HepG2 (cell line): ENCODE data around the gene ZFHX3. TPM values are rescaled to one million over a fixed set of nuclear protein-coding genes. Genes with fewer than 3 reads are reported as not detected.

Experiments used
- ATAC-seq: fragments of 200-7000 bp; cut with Tn5 transposase; 3 replicates; pipeline ENCODE4 v1.9.1; 2020; ENCODE audit warnings: mild to moderate bottlenecking, moderate library complexity
- BruUV-seq: library from RNA; stranded (reverse); fragments of 400-500 nt; replicated peaks from 2 replicates; lab custom pipeline; 2021; lab: Mats Ljungman, UMichigan
- CTCF ChIA-PET: fragments of 300-600 bp; formaldehyde crosslinking; extraction: SDS; loops from one replicate; lab custom pipeline; 2021; ENCODE audit warnings: low total read pairs, inconsistent platforms, low intra/inter-chr PET ratio; lab: Yijun Ruan, JAX
- POLR2A ChIA-PET: fragments of 350-600 bp; sonication (Branson Sonifier 250); formaldehyde crosslinking; loops from one replicate; lab custom pipeline; 2020; ENCODE audit warnings: antibody characterized with exemption, inconsistent platforms; lab: Yijun Ruan, JAX
- DNase-seq: peaks from one replicate; pipeline ENCODE4 v3.0.0-alpha.2; 2015; ENCODE audit warnings: low spot score
- FAIRE-seq: peaks from 3 replicates; lab custom pipeline; 2011; peaks lifted over from hg19 to GRCh38; lab: Jason Lieb, UNC
- H2AFZ ChIP-seq: one replicate; pipeline ENCODE4 v1.6.1; 2011; ENCODE audit warnings: low read length, inconsistent platforms
- H3K27ac ChIP-seq: fragments of 300-600 bp; 3 replicates; pipeline ENCODE4 v1.8.0; 2011; ENCODE audit warnings: mixed run types, mild to moderate bottlenecking, mixed read lengths, low read length, inconsistent platforms; ENCODE audit not compliant: insufficient read depth; ENCODE audit errors: extremely low read length
- H3K27me3 ChIP-seq, 2 experiments: fragments of 200-600 bp in 1 of 2; 2 replicates in 1 of 2; 3 replicates in 1 of 2; pipeline versions ENCODE4 v1.6.0 to v1.8.0; 2011; ENCODE audit warnings: low read length in 2 of 2, mild to moderate bottlenecking in 2 of 2, moderate library complexity in 2 of 2, inconsistent platforms in 1 of 2; ENCODE audit not compliant: insufficient read depth in 2 of 2, control insufficient read depth in 1 of 2
- H3K36me3 ChIP-seq, 2 experiments: fragments of 200-600 bp in 1 of 2; replicated peaks in 1 of 2; 2 replicates in 1 of 2; 3 replicates in 1 of 2; pipeline versions ENCODE4 v1.5.1 to v1.8.0; 2011; ENCODE audit warnings: low read length in 2 of 2, inconsistent platforms in 1 of 2; ENCODE audit not compliant: insufficient read depth in 2 of 2, control insufficient read depth in 1 of 2
- H3K4me1 ChIP-seq: 2 replicates; pipeline ENCODE4 v1.5.1; 2012; ENCODE audit warnings: low read length, inconsistent platforms; ENCODE audit not compliant: insufficient read depth
- H3K4me2 ChIP-seq: 2 replicates; pipeline ENCODE4 v1.6.0; 2011; ENCODE audit warnings: low read depth, low read length, inconsistent platforms
- H3K4me3 ChIP-seq, 3 experiments: fragments of 200-600 bp in 1 of 3; sonication (generic), shearing (Covaris generic) in 1 of 3; replicated peaks in 1 of 3; 2 replicates each; pipeline ENCODE4 v1.5.1; 2011 to 2016; ENCODE audit warnings: low read length in 3 of 3, inconsistent platforms in 2 of 3, low read depth in 2 of 3, mild to moderate bottlenecking in 2 of 3, control low read depth in 1 of 3, mixed read lengths in 1 of 3; ENCODE audit not compliant: insufficient read depth in 1 of 3
- H3K79me2 ChIP-seq: one replicate; pipeline ENCODE4 v1.6.1; 2011; ENCODE audit warnings: low read length, inconsistent platforms; ENCODE audit not compliant: insufficient read depth
- H3K9ac ChIP-seq: 2 replicates; pipeline ENCODE4 v1.6.0; 2011; ENCODE audit warnings: mild to moderate bottlenecking, low read depth, low read length, inconsistent platforms; ENCODE audit not compliant: insufficient read depth
- H3K9me3 ChIP-seq: 2 replicates; pipeline ENCODE4 v1.5.1; 2012; ENCODE audit warnings: mild to moderate bottlenecking, low read length
- H4K20me1 ChIP-seq: 2 replicates; pipeline ENCODE4 v1.6.0; 2011; ENCODE audit warnings: inconsistent platforms, mild to moderate bottlenecking, low read length, moderate library complexity; ENCODE audit not compliant: insufficient read depth
- ETV5 ChIP-seq: IDR thresholded peaks from 2 replicates; pipeline ENCODE4 v1.6.1; 2018; ENCODE audit warnings: missing biosample characterization, missing genetic modification reagents, inconsistent platforms, borderline replicate concordance
- HMG20B ChIP-seq: conservative IDR thresholded peaks from 2 replicates; pipeline ENCODE4 v1.6.1; 2016; ENCODE audit warnings: missing genetic modification reagents, missing compliant biosample characterization
- PAF1 ChIP-seq: IDR thresholded peaks from 2 replicates; pipeline ENCODE4 v1.6.1; 2016; ENCODE audit warnings: missing genetic modification reagents, missing compliant biosample characterization
- SCMH1 ChIP-seq: sonication (generic); formaldehyde crosslinking; IDR thresholded peaks from 2 replicates; pipeline ENCODE4 v1.9.0; 2021; ENCODE audit warnings: missing genetic modification reagents, mild to moderate bottlenecking, borderline replicate concordance
- SIN3A ChIP-seq: IDR thresholded peaks from 2 replicates; pipeline ENCODE4 v1.6.1; 2011; ENCODE audit warnings: low read depth, mild to moderate bottlenecking, control low read depth, low read length, borderline replicate concordance
- TMF1 ChIP-seq: sonication (generic); formaldehyde crosslinking; IDR thresholded peaks from 2 replicates; pipeline ENCODE4 v1.8.1; 2022; ENCODE audit warnings: low read depth, missing genetic modification reagents
- TOPORS ChIP-seq: sonication (generic); formaldehyde crosslinking; IDR thresholded peaks from 2 replicates; pipeline ENCODE4 v1.8.0; 2023; ENCODE audit warnings: mild to moderate bottlenecking, missing genetic modification reagents
- XBP1 ChIP-seq: sonication (generic); formaldehyde crosslinking; IDR thresholded peaks from 2 replicates; pipeline ENCODE4 v1.5.0; 2020; ENCODE audit warnings: missing genetic modification reagents
- ZBTB43 ChIP-seq: sonication (generic); formaldehyde crosslinking; conservative IDR thresholded peaks from 2 replicates; pipeline ENCODE4 v1.4.0; 2020; ENCODE audit warnings: missing genetic modification reagents
- ZMAT5 ChIP-seq: sonication (generic); formaldehyde crosslinking; IDR thresholded peaks from 2 replicates; pipeline ENCODE4 v1.5.0; 2020; ENCODE audit warnings: mild to moderate bottlenecking, low read depth, missing genetic modification reagents, borderline replicate concordance
- ZNF282 ChIP-seq: fragments of 450-650 bp; IDR thresholded peaks from 2 replicates; pipeline ENCODE4 v1.6.1; 2018; ENCODE audit not compliant: partially characterized antibody
- ZNF292 ChIP-seq: sonication (generic); formaldehyde crosslinking; IDR thresholded peaks from 2 replicates; pipeline ENCODE4 v1.8.1; 2022; ENCODE audit warnings: mild to moderate bottlenecking, low read depth, missing genetic modification reagents, borderline replicate concordance
- ZNF570 ChIP-seq: sonication (generic); formaldehyde crosslinking; IDR thresholded peaks from 2 replicates; pipeline ENCODE4 v1.4.0; 2020; ENCODE audit warnings: mild to moderate bottlenecking, missing genetic modification reagents, borderline replicate concordance
- ZNF749 ChIP-seq: sonication (generic); formaldehyde crosslinking; IDR thresholded peaks from 2 replicates; pipeline ENCODE4 v1.8.0; 2022; ENCODE audit warnings: mild to moderate bottlenecking, missing genetic modification reagents, moderate library complexity, borderline replicate concordance
- WGBS: methylation state at CpG from one replicate; pipeline ENCODE4 v1.1.6; 2017; ENCODE audit warnings: low lambda C conversion rate; 5-methylcytosine and 5-hydroxymethylcytosine counted together
- in situ Hi-C: cut with HindIII; loops from 2 replicates; pipeline ENCODE4 v1.10.0; 2017; ENCODE audit warnings: low pct_unique_long_range_greater_than_20kb; ENCODE audit not compliant: extremely low pct_ligation_motif_present
- intact Hi-C: fragments of 100-400 bp; cut with micrococcal nuclease; formaldehyde crosslinking; loops from one replicate; pipeline ENCODE4 v1.10.0; 2022; ENCODE audit not compliant: unreplicated experiment
- polyA plus RNA-seq, 8 experiments: library from polyadenylated mRNA; depleted of rRNA in 3 of 8; stranded (reverse) in 7 of 8; unstranded in 1 of 8; fragments of >200 nt; fragmentation: Illumina TruSeq in 4 of 8; extraction: Trizol in 4 of 8; gene quantifications; 2 replicates each; pipeline versions ENCODE4 v1.2.1 to v1.2.3, GENCODE V29; 2011 to 2016; ENCODE audit warnings: low read depth in 4 of 8, missing spikeins in 1 of 8, mixed read lengths in 1 of 8; ENCODE audit not compliant: insufficient read depth in 1 of 8
- total RNA-seq, 5 experiments: library from RNA; depleted of rRNA; stranded (reverse); fragments of >200 nt; fragmentation: Illumina TruSeq; extraction: Trizol; gene quantifications; 2 replicates each; pipeline ENCODE4 v1.2.3, GENCODE V29; 2016; ENCODE audit warnings: low read depth in 1 of 5
- TF ChIP-seq, protein P1 (sequence below): sonication (generic); formaldehyde crosslinking; IDR thresholded peaks from 2 replicates; pipeline ENCODE4 v1.4.0; 2020; ENCODE audit warnings: low read depth, missing genetic modification reagents

ZFHX3 gene
- total and polyA plus RNA-seq, 2 of the 13 experiments (the other 11 are each of a cell fraction or from before 2014, with no cell fraction given) = 5.0 to 6.0 TPM

DNA sequence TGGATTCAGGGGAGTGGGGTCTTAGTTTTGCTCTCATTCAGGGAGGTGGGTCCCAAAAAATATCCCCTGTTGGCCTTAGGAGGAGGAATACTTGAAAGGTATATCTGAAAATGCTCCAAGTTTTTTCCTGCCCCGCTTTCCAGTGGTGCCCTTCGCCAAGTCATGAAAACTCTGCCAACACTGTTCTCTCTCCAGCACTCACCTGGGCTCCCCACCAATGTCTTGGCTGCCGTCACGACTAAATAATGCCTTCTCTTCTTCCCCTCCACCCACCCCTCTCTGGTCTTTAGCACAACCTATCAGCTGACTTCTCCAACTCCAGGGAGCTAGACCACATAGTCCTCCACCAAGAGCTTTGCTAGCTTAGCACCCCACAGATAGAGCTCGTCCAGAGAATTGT lies 30.6 kb downstream of the ZFHX3 start:
- DNase-seq (no peak), FAIRE-seq (no peak), ATAC-seq (no peak)
- Histone ChIP-seq H3K9me3 (no peaks in the 10 kb centered on the region), H3K27me3 (no peaks in the 10 kb centered on the region), H3K9ac (no peak overlapping the region), H3K27ac (no peak overlapping the region), H3K79me2 (peaks cover 96% of the 10 kb centered on the region), H2AFZ (no peak overlapping the region), H3K4me1 (peaks cover 72% of the 10 kb centered on the region), H3K4me2 (no peak overlapping the region), H4K20me1 (peaks cover 27% of the 10 kb centered on the region; the same call in 1 of the 2 replicates), H3K4me3 (no peak overlapping the region), H3K36me3 (no peaks in the 10 kb centered on the region; a peak in 1 of 5 replicates)
- POLR2A ChIA-PET = no interaction called here
- no TSS peak for BruUV-seq
- WGBS = 95% methylated on average over 5 of the region's 5 CpGs
- in situ Hi-C loops = no loop called here
- TF ChIP-seq ZNF570 (CRISPR knock-in tag) (no peak), XBP1 (CRISPR knock-in tag) (no peak), ZNF282 (no peak), HMG20B (CRISPR knock-in tag) (no peak), SCMH1 (no peak), TMF1 (no peak), ETV5 (no peak), PAF1 (CRISPR knock-in tag) (no peak), ZNF292 (CRISPR knock-in tag) (no peak), ZBTB43 (CRISPR knock-in tag) (no peak), SIN3A (no peak), ZNF749 (CRISPR knock-in tag) (no peak), TOPORS (CRISPR knock-in tag) (no peak), ZMAT5 (CRISPR knock-in tag) (no peak)
- TF ChIP-seq, protein P1, sequence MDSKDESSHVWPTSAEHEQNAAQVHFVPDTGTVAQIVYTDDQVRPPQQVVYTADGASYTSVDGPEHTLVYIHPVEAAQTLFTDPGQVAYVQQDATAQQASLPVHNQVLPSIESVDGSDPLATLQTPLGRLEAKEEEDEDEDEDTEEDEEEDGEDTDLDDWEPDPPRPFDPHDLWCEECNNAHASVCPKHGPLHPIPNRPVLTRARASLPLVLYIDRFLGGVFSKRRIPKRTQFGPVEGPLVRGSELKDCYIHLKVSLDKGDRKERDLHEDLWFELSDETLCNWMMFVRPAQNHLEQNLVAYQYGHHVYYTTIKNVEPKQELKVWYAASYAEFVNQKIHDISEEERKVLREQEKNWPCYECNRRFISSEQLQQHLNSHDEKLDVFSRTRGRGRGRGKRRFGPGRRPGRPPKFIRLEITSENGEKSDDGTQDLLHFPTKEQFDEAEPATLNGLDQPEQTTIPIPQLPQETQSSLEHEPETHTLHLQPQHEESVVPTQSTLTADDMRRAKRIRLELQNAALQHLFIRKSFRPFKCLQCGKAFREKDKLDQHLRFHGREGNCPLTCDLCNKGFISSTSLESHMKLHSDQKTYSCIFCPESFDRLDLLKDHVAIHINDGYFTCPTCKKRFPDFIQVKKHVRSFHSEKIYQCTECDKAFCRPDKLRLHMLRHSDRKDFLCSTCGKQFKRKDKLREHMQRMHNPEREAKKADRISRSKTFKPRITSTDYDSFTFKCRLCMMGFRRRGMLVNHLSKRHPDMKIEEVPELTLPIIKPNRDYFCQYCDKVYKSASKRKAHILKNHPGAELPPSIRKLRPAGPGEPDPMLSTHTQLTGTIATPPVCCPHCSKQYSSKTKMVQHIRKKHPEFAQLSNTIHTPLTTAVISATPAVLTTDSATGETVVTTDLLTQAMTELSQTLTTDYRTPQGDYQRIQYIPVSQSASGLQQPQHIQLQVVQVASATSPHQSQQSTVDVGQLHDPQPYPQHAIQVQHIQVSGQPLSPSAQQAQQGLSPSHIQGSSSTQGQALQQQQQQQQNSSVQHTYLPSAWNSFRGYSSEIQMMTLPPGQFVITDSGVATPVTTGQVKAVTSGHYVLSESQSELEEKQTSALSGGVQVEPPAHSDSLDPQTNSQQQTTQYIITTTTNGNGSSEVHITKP (CRISPR knock-in tag) = no peak
- CTCF ChIA-PET = no interaction called here
- intact Hi-C loops = no loop called here
